ENCODE data around the gene C12orf60.
A peak's percentile ranks its signal among the peaks of the same experiment; 100 is the strongest.

The C12orf60 gene

GRCh38 chr12:14839262-14839661 lies 35.8 kb downstream of the C12orf60 start:
- no peak for DNase-seq

- no peak for DNase-seq
Observed at GRCh38 chr12:14840616-14841015, 37.1 kb downstream of the C12orf60 start.

- DNase-seq: no peak
Observed at GRCh38 chr12:14841761-14842160, 38.3 kb downstream of the C12orf60 start.

GRCh38 chr12:14842315-14842714 lies 38.8 kb downstream of the C12orf60 start:
- DNase-seq: no peak

GRCh38 chr12:14843425-14843887 lies 40.0 kb downstream of the C12orf60 start, which contains the start of gene ART4:
ART4 (minus strand) TSS chr12:14843526; CDS start chr12:14843113, 413 bp downstream.
- peak; percentile 97 for DNase-seq

- peak; percentile 41 for DNase-seq
Observed at GRCh38 chr12:14844401-14844800, 40.9 kb downstream of the C12orf60 start.

- DNase-seq: peak; percentile 88
Observed at GRCh38 chr12:14845350-14845750, 41.9 kb downstream of the C12orf60 start.

- peak; percentile 60 for DNase-seq
Observed at GRCh38 chr12:14846042-14846587, 42.6 kb downstream of the C12orf60 start.

- no peak for DNase-seq
Observed at GRCh38 chr12:14846876-14847580, 43.6 kb downstream of the C12orf60 start.

GRCh38 chr12:14849661-14850060 lies 46.2 kb downstream of the C12orf60 start:
- DNase-seq: no peak

GRCh38 chr12:14850929-14851663 lies 47.6 kb downstream of the C12orf60 start:
- no peak for DNase-seq

- no peak for DNase-seq
Observed at GRCh38 chr12:14852880-14853279, 49.4 kb downstream of the C12orf60 start.

GRCh38 chr12:14853961-14854360 lies 50.5 kb downstream of the C12orf60 start:
- peak; percentile 67 for DNase-seq

GRCh38 chr12:14854586-14855183 lies 51.2 kb downstream of the C12orf60 start:
- DNase-seq: no peak

- DNase-seq: no peak
Observed at GRCh38 chr12:14858513-14858912, 55.0 kb downstream of the C12orf60 start.

- no peak for DNase-seq
Observed at GRCh38 chr12:14860490-14860889, 57.0 kb downstream of the C12orf60 start.

- DNase-seq: no peak
Observed at GRCh38 chr12:14868916-14869506, 65.5 kb downstream of the C12orf60 start.

- DNase-seq: no peak
Observed at GRCh38 chr12:14871247-14871646, 67.8 kb downstream of the C12orf60 start.

GRCh38 chr12:14871886-14872285 lies 68.4 kb downstream of the C12orf60 start:
- no peak for DNase-seq

- no peak for DNase-seq
Observed at GRCh38 chr12:14873440-14874185, 70.1 kb downstream of the C12orf60 start.

Measured in hematopoietic multipotent progenitor cell treated with erythropoietin and hydrocortisone succinate and interleukin-3 and kit ligand, for 8 days (in vitro differentiated cells).